Raji (cell line): Measurements from ENCODE around the gene MRPS12.

ENCODE experiments used
- POLR2A ChIP-seq: IDR thresholded peaks from 2 replicates; pipeline ENCODE4 v1.6.1; 2011; ENCODE audit warnings: low read depth, low read length, control low read depth; ENCODE audit not compliant: insufficient read depth

MRPS12 gene

DNA sequence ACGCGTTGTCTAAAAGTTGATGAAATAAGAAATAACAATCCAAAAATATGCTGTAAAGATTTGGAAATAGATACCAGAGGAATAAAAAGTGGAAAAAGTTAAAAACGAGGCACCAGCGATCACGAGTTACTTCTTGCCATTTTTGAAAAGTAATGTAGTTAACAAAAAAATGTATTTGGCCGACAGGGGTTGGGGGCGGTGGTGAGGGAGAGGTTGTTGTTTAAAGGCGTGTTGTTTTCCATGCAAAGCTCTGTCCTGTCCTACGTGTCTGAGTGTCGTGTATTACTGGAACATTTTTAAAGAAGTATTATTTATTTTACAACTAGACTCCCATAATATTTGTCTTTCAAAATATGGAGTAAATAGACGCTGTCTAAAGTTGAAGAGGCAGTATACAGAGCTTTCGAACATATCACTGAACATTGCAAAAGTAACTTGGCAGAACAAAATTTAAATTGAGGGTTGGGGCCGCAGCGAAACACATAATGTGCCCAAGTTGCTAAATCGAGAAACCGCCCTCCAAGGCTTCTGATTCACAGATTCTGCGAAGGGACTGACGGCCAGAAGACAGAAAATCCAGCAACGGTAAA lies 44.0 kb downstream of the MRPS12 start:
- no peak for TF ChIP-seq POLR2A

DNA sequence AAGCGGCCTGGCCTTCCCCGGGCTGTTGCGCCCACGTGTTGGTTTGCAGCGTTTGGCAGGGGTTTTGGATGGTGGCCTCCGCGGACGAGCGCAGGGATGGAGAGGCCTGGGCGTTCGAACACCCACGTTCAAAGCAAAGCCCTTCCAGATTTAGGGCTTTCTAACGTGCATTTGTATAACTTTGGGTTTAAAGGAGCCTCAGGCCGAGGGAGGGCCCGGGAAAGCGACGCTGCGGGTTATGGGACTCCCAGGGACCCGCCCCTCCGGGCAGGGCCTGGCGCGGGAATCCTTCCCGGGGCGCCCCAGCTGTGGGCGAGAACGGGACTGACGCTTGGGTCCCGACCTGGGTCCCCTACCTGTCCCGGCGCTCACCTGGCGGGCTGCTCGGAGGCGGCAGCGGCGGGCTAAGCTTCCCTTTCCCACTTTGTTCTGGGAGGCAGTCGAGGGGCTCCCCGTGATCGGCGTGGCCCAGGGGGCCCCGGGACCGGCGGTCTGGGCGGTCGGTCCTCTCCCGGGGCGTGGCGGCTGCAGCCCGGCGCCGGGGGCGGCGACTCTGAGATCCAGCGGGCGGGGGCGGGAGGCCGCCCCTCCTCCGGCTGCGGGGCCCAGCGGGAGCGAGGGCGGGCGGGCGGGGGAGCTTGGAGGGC lies 44.6 kb downstream of the MRPS12 start, which contains the start of gene FBXO17:
FBXO17 (minus strand) TSS at position 529 of the 647 bp plus-strand sequence. CDS start 25,423 bp downstream, outside the sequence.
- no peak for TF ChIP-seq POLR2A

DNA sequence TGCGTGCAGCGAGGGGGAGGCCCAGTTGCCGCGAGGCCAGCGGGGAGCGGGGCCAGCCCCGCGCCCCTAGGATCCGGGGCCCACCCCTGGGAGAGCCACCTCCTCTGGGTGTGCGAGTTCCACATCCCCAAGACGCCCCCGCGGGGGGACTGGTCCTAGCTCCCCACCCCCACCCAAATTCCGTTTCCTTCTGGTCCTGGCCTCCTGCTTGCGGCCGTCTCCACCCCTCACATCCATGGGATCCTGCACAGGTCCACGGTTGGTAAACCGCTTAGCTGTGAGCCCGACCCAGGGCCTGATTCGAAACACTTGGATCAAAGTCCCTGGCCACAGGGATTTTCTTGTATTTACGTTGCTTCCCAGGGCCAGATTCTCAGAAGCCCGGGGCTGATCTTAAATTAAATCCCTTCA lies 45.1 kb downstream of the MRPS12 start:
- TF ChIP-seq POLR2A, result no peak

DNA sequence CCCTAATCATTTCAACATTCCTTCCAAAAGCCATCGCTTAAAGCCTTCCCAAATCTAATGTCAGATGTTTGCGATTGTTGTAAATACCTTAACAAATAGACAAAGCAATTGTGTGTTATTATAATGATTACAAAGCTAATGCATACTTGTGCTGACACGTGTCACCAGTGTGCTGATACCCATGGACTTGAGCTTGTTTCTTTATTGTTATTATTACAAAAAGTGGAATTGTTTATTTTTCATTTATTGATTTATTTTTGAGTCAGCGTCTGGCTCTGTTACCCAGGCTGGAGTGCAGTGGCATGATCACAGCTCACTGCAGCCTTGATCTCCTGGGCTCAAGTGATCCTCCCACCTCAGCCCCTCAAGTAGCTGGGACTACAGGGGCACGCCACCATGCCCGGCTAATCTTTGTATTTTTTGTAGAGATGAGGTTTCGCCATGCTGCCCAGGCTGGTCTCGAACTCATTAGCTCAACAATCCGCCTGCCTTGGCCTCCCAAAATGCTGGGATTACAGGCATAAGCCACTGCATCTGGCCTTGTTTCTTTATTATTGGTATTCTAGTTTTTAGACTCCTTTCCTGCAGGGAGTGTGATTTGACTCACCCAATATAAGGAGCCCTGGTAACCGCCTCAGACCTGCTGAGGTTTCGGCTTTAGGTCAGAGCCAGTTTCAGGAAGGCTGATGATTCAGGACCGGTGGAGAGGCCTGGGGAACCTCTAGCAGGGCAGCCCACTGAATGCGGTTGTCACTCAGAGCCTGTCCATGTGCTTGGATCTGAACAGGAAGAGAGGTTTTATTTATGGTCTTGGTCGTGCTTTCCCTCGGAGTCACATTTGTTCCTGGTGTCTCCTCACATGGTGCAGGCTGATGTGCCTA lies 46.9 kb downstream of the MRPS12 start:
- TF ChIP-seq POLR2A, result no peak

DNA sequence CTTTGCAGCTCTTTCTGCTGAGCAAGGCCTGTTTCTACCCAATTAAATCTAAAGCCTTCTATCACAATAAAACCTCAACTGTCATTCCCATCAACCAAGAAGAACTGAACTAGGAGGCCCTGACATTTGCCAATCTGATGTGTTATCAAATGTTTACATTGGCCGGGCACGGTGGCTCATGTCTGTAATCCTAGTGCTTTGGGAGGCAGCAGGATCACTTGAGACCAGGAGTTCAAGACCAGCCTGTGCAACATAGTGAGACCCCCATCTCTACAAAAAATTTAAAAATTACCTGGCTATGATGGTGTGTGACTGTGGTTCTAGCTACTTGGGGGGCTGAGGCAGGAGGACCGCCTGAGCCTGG lies 47.6 kb downstream of the MRPS12 start:
- TF ChIP-seq POLR2A, result no peak

DNA sequence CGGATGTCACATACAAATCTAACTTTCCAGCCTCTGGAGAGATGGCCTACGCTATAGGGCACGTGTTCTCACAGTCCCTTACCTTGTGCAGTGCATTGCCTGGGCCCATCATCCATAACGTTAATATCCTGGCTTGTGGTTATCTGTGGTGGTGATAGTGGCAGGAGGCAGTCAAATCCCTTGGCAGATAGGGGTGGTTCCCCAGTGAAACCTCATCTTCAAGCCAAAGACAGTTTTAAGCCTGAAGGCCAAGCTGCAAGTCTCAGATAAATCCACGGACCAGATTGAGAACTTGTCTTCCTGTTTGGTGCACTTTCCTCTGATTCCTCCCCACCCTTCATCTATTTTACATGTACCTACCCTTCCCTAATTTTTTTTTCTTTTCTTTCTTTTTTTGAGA lies 49.1 kb downstream of the MRPS12 start:
- no peak for TF ChIP-seq POLR2A

DNA sequence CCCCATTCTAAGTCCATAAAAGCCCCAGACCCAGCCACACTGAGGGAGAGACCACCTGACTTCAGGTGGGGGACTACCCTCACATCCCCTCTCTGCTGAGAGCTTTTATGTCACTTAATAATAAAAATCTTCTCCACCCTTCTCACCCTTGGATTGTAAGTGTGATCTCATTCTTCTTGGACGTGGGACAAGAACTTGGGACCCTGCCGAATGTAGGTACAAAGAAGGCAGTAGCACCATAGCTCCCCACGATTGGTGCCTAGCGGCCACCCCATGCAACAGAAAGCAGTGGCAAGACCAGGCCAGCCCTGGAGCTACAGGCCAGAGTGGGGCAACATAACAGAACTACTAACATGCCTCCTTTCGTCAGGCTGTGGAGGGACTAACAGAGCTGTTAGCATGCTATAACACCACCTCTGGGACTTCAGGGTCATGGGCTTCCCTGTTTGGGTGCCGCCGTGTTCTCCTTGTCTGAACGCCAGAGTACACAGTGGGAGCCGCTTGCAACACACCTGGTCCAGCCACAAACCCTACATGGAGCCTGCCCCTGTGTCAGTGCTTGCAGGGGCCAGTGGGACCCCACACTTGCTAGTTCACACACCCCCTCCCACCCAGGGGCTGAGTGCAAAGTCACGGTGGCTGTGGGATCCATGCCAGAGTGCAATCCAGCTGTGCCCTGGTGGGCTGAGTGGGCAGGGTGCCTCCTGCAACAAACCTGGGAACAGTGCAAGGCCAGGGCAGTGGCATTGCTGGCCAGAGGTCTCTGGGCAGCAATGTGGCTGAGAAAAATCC lies 50.0 kb downstream of the MRPS12 start:
- no peak for TF ChIP-seq POLR2A
